HG03045 (cell line): ENCODE data around the gene CAMK2A.

Experiments used
- ATAC-seq: cut with Tn5 transposase; IDR thresholded peaks from one replicate; pipeline ENCODE4 v1.9.1; 2021; ENCODE audit warnings: mild to moderate bottlenecking, moderate library complexity; ENCODE audit not compliant: unreplicated experiment

Gene CAMK2A

GRCh38 chr5:150190503-150190979 lies 99.0 kb downstream of the CAMK2A start:
- no peak for ATAC-seq

- ATAC-seq = no peak
Measured at GRCh38 chr5:150189728-150190502, 99.7 kb downstream of the CAMK2A start, which contains the start of gene SLC6A7. Gene SLC6A7 (plus strand): TSS chr5:150190062. CDS start chr5:150190328, 266 bp downstream.

- no peak for ATAC-seq
Measured at GRCh38 chr5:150189326-150189725, 100.2 kb downstream of the CAMK2A start.

GRCh38 chr5:150188146-150188842 lies 101.3 kb downstream of the CAMK2A start:
- ATAC-seq = no peak

- no peak for ATAC-seq
Measured at GRCh38 chr5:150186897-150187296, 102.7 kb downstream of the CAMK2A start.

- ATAC-seq = no peak
Measured at GRCh38 chr5:150186137-150186536, 103.4 kb downstream of the CAMK2A start.

- ATAC-seq = no peak
Measured at GRCh38 chr5:150184990-150185912, 104.3 kb downstream of the CAMK2A start.

- ATAC-seq = no peak
Measured at GRCh38 chr5:150184006-150184405, 105.6 kb downstream of the CAMK2A start.

- no peak for ATAC-seq
Measured at GRCh38 chr5:150183436-150183835, 106.1 kb downstream of the CAMK2A start.

GRCh38 chr5:150182774-150183173 lies 106.8 kb downstream of the CAMK2A start:
- ATAC-seq = no peak

GRCh38 chr5:150181766-150182545 lies 107.6 kb downstream of the CAMK2A start:
- ATAC-seq = no peak

- no peak for ATAC-seq
Measured at GRCh38 chr5:150181027-150181426, 108.5 kb downstream of the CAMK2A start.

- no peak for ATAC-seq
Measured at GRCh38 chr5:150180241-150181026, 109.1 kb downstream of the CAMK2A start.

GRCh38 chr5:150179019-150179620 lies 110.5 kb downstream of the CAMK2A start:
- no peak for ATAC-seq

- no peak for ATAC-seq
Measured at GRCh38 chr5:150178262-150178661, 111.3 kb downstream of the CAMK2A start.

- no peak for ATAC-seq
Measured at GRCh38 chr5:150177721-150178120, 111.9 kb downstream of the CAMK2A start.

GRCh38 chr5:150176745-150177477 lies 112.7 kb downstream of the CAMK2A start:
- no peak for ATAC-seq

GRCh38 chr5:150175536-150175935 lies 114.0 kb downstream of the CAMK2A start:
- no peak for ATAC-seq
